Body of pancreas (tissue), 4 donors: ENCODE results near the gene SNX24. TPM values are rescaled to one million over a fixed set of nuclear protein-coding genes. Genes with fewer than 3 reads are reported as not detected.

Source experiments
- ATAC-seq: fragments of 150-250 bp; one replicate; pipeline ENCODE4 v1.9.1; 2016
- DNase-seq, 4 donors: peaks; one replicate each; pipeline ENCODE4 v3.0.0-alpha.2; 2019
- H3K27ac ChIP-seq, 4 donors: fragments of 200-600 bp; sonication (generic); 1 replicate in 3 of 4; 2 replicates in 1 of 4; pipeline versions ENCODE4 v1.5.1 to v1.6.1; 2016 to 2019; ENCODE audit warnings: mild to moderate bottlenecking in 1 of 4, mixed read lengths in 1 of 4, moderate library complexity in 1 of 4
- H3K27me3 ChIP-seq, 2 donors: fragments of 200-600 bp; sonication (generic); one replicate each; pipeline ENCODE4 v1.6.0; 2016; ENCODE audit warnings: mild to moderate bottlenecking in 1 of 2
- H3K36me3 ChIP-seq, 2 donors: fragments of 200-600 bp; sonication (generic); replicated peaks in 1 of 2; 2 replicates each; pipeline ENCODE4 v1.5.1; 2016; ENCODE audit warnings: low read depth in 2 of 2; ENCODE audit not compliant: insufficient read depth in 1 of 2
- H3K4me1 ChIP-seq: fragments of 200-600 bp; sonication (generic); one replicate; pipeline ENCODE4 v1.6.0; 2016
- H3K4me3 ChIP-seq, 2 donors: fragments of 200-600 bp; sonication (generic); 1 replicate in 1 of 2; 2 replicates in 1 of 2; pipeline ENCODE4 v1.5.1; 2016 to 2019
- H3K9me3 ChIP-seq, 3 donors: fragments of 200-600 bp; sonication (generic); 1 replicate in 2 of 3; 2 replicates in 1 of 3; pipeline ENCODE4 v1.5.1; 2016
- CTCF ChIP-seq, 7 experiments: fragments of 450-650 bp in 4 of 7; fragments of 200-600 bp in 3 of 7; sonication (generic) in 3 of 7; IDR thresholded peaks; one replicate each; pipeline ENCODE4 v1.5.1; 2016 to 2019; ENCODE audit warnings: antibody characterized with exemption in 7 of 7
- POLR2A ChIP-seq, 3 donors: fragments of 450-650 bp; IDR thresholded peaks; one replicate each; pipeline ENCODE4 v1.6.1; 2016; ENCODE audit warnings: antibody characterized with exemption in 3 of 3, mild to moderate bottlenecking in 2 of 3
- WGBS, 2 donors: methylation state at CpG; one replicate each; pipeline ENCODE4 v1.1.5; 2017; 5-methylcytosine and 5-hydroxymethylcytosine counted together
- intact Hi-C: fragments of 100-400 bp; cut with DNase I; formaldehyde crosslinking; loops from one replicate; pipeline ENCODE4 v1.15.1; 2023
- total RNA-seq, 2 donors: library from RNA; depleted of rRNA; stranded (reverse); fragments of >200 nt; gene quantifications; one replicate each; pipeline ENCODE4 v1.1.0, GENCODE V29; 2016

The SNX24 gene
- total RNA-seq, 2 donors from 2014 or later: 6.7 to 19.1 TPM

DNA sequence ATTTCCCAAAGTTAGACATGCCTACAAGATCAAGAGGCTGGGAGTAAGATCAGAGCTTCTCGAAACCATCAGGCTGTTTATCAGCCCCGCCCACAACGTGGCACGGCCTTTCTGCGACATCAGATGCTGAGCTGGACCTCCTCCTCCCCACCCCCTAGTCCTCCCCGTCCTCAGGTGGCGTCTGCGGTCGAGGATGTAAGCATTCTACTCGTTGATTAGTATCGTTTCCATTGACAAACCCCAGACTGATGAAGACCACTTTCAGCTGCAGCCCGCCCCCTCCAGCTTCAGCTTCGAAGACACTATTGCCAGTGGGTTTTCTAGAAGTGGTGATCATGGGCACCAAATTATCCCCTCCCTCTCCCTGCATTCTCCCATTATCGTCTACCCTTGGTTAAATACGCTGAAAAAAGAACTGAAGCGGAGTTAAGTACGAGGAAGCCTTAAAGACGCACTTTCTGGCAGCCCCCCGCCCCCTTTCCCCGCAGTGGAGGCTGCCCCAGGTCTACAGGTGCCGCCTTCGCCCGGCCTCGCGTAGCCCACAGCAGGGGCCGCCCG is 190.0 kb downstream of the SNX24 start:
- Histone ChIP-seq H3K4me1 (peaks cover 23% of the 10 kb centered on the region), H3K36me3 (no peaks in the 10 kb centered on the region), H3K27ac (peak overlapping the region; percentile 74 to 98 (median 96)), H3K27me3 (no peaks in the 10 kb centered on the region), H3K4me3 (peak overlapping the region; percentile 63 to 88), H3K9me3 (no peaks in the 10 kb centered on the region)
- no peak for ATAC-seq
- TF ChIP-seq POLR2A (IDR thresholded peaks at IDR 0.05) (no peak), CTCF (IDR thresholded peaks at IDR 0.05) (no peak)
- DNase-seq: peak; percentile 37 to 58 (median 48)
- intact Hi-C loops: no loop called here
- 1 to 4% methylated on average over 22 to 27 of the region's 27 CpGs for WGBS, 2 donors

DNA sequence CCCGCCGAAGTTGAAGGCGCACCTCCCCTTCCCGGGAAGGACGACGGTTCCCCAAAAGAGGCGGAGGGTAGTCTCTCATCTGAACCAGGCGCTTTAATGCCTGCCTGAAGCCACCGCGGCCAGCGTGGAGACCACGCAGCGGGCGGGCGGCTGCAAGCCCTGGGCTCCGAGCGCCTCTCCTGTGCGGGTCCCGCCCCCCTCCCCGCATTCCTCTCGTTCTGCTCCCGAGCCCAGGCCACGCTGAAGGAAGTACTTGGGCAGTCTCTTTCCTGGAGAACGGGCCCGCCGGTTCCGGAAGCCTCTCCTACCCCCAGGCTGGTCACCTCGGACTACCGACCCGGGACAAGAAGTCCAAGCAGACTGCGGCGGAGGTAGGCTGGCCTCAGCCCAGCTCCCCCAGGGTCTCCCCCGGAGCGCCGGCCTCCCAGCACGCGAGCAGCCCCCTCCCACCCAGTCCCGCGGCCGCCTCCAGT is 190.5 kb downstream of the SNX24 start:
- intact Hi-C loops: no loop called here
- ATAC-seq (peak; percentile 66), DNase-seq (peak; percentile 71 to 74 (median 72))
- no peaks in the 10 kb centered on the region for H3K27me3 ChIP-seq
- H3K4me1 ChIP-seq: peaks cover 23% of the 10 kb centered on the region
- no peaks in the 10 kb centered on the region for H3K9me3 ChIP-seq
- H3K36me3 ChIP-seq: no peaks in the 10 kb centered on the region
- TF ChIP-seq POLR2A (IDR thresholded peaks at IDR 0.05) (no peak), CTCF (IDR thresholded peaks at IDR 0.05) (no peak)
- peak overlapping the region; percentile 63 to 88 for H3K4me3 ChIP-seq
- WGBS, 2 donors: 0% methylated on average over 6 to 38 of the region's 40 CpGs
- H3K27ac ChIP-seq: peak overlapping the region; percentile 74 to 98 (median 96)

- peak; percentile 93 for ATAC-seq
- H3K27me3 ChIP-seq: no peaks in the 10 kb centered on the region
- H3K4me3 ChIP-seq: peak within 1 kb of the TSS; percentile 63 to 88
- peak within 1 kb of the TSS; percentile 74 to 98 (median 96) for H3K27ac ChIP-seq
- H3K36me3 ChIP-seq: no peaks in the 10 kb centered on the region
- peak in 2 of 7 experiments; percentile 5 to 6 for TF ChIP-seq CTCF (IDR thresholded peaks at IDR 0.05)
- peak; percentile 77 to 88 (median 82) for TF ChIP-seq POLR2A (IDR thresholded peaks at IDR 0.05)
- peaks cover 23% of the 10 kb centered on the region for H3K4me1 ChIP-seq
- WGBS, 2 donors: 0% methylated on average over 4 to 84 of the region's 84 CpGs
- no peaks in the 10 kb centered on the region for H3K9me3 ChIP-seq
- peak; percentile 90 to 94 (median 90) for DNase-seq
- intact Hi-C loops: no loop called here
These were observed 191.1 kb downstream of the SNX24 start, which contains the start of gene PPIC for GRCh38 chr5:123036391-123037103. Gene PPIC (minus strand): TSS chr5:123036725. CDS start chr5:123036625, 100 bp downstream.

GRCh38 chr5:123037104-123037418 is 191.6 kb downstream of the SNX24 start:
- DNase-seq (no peak), ATAC-seq (no peak)
- 1 to 2% methylated on average over 6 to 11 of the region's 11 CpGs for WGBS, 2 donors
- Histone ChIP-seq H3K4me3 (peak overlapping the region; percentile 63 to 88), H3K27ac (peak overlapping the region; percentile 74 to 98 (median 96)), H3K9me3 (no peaks in the 10 kb centered on the region), H3K36me3 (no peaks in the 10 kb centered on the region), H3K27me3 (no peaks in the 10 kb centered on the region), H3K4me1 (peaks cover 23% of the 10 kb centered on the region)
- TF ChIP-seq POLR2A (IDR thresholded peaks at IDR 0.05) (no peak), CTCF (IDR thresholded peaks at IDR 0.05) (no peak)
- intact Hi-C loops: no loop called here
